Activated effector memory CD4-positive, alpha-beta T cell treated with anti-CD3 and anti-CD28 coated beads, Interleukin-2, amount 50 U/mL, for 16 hours (primary cell): Measurements from ENCODE around the gene SARDH.
"Not testable (repeated sequence)": the region's sequence is repeated elsewhere in the genome, so short reads cannot be mapped to it uniquely, and the experiment has no call there.

Experiments
- DNase-seq: peaks from one replicate; pipeline ENCODE4 v3.0.0-alpha.2; 2020

Gene SARDH

GRCh38 chr9:133681658-133682306, 56.4 kb downstream of the SARDH start:
- no peak for DNase-seq

- DNase-seq: no peak
These were observed 57.0 kb downstream of the SARDH start for GRCh38 chr9:133680976-133681657.

- no peak for DNase-seq
These were observed 57.7 kb downstream of the SARDH start for GRCh38 chr9:133680250-133680975.

GRCh38 chr9:133679466-133680061, 58.6 kb downstream of the SARDH start:
- no peak for DNase-seq

- no peak for DNase-seq
These were observed 59.1 kb downstream of the SARDH start for GRCh38 chr9:133679056-133679455.

GRCh38 chr9:133677126-133678010, 60.8 kb downstream of the SARDH start:
- DNase-seq: peak; percentile 77

GRCh38 chr9:133676450-133676849, 61.7 kb downstream of the SARDH start:
- DNase-seq: no peak

GRCh38 chr9:133675796-133676195, 62.4 kb downstream of the SARDH start:
- not testable (repeated sequence) for DNase-seq

- DNase-seq: no peak
These were observed 64.1 kb downstream of the SARDH start for GRCh38 chr9:133674091-133674490.

GRCh38 chr9:133673258-133673655, 64.9 kb downstream of the SARDH start:
- DNase-seq: no peak

GRCh38 chr9:133672503-133673257, 65.5 kb downstream of the SARDH start:
- no peak for DNase-seq

- DNase-seq: no peak
These were observed 66.8 kb downstream of the SARDH start for GRCh38 chr9:133671371-133671770.

- no peak for DNase-seq
These were observed 67.7 kb downstream of the SARDH start for GRCh38 chr9:133670466-133670865.

GRCh38 chr9:133669182-133669801, 68.9 kb downstream of the SARDH start:
- DNase-seq: no peak

- no peak for DNase-seq
These were observed 70.2 kb downstream of the SARDH start for GRCh38 chr9:133667759-133668450.

- DNase-seq: no peak
These were observed 71.3 kb downstream of the SARDH start for GRCh38 chr9:133666845-133667244.

GRCh38 chr9:133666387-133666786, 71.8 kb downstream of the SARDH start:
- no peak for DNase-seq

- DNase-seq: no peak
These were observed 72.6 kb downstream of the SARDH start for GRCh38 chr9:133665535-133665934.

- DNase-seq: no peak
These were observed 73.1 kb downstream of the SARDH start for GRCh38 chr9:133665096-133665495.

GRCh38 chr9:133664173-133665050, 73.7 kb downstream of the SARDH start:
- no peak for DNase-seq
